Astrocyte (in vitro differentiated cells and primary cell): Measurements from ENCODE around the gene RNF7. TPM values are rescaled to one million over a fixed set of nuclear protein-coding genes. Genes with fewer than 3 reads are reported as not detected.

Experiments
- DNase-seq: peaks from one replicate; pipeline ENCODE4 v3.0.0-alpha.2; 2010; ENCODE audit warnings: low read depth
- FAIRE-seq: peaks from 2 replicates; lab custom pipeline; 2011; peaks lifted over from hg19 to GRCh38; lab: Jason Lieb, UNC
- H2AFZ ChIP-seq: 2 replicates; pipeline ENCODE4 v1.6.0; 2012; ENCODE audit warnings: low read depth, low read length, inconsistent platforms
- H3K27ac ChIP-seq: 2 replicates; pipeline ENCODE4 v1.5.1; 2011; ENCODE audit warnings: low read depth, low read length, inconsistent platforms
- H3K27me3 ChIP-seq: 2 replicates; pipeline ENCODE4 v1.6.0; 2011; ENCODE audit warnings: low read length, inconsistent platforms; ENCODE audit not compliant: insufficient read depth
- H3K36me3 ChIP-seq: 2 replicates; pipeline ENCODE4 v1.5.1; 2011; ENCODE audit warnings: low read length, inconsistent platforms; ENCODE audit not compliant: insufficient read depth
- H3K4me1 ChIP-seq: 2 replicates; pipeline ENCODE4 v1.5.1; 2011; ENCODE audit warnings: low read length, inconsistent platforms; ENCODE audit not compliant: insufficient read depth
- H3K4me2 ChIP-seq: 2 replicates; pipeline ENCODE4 v1.6.0; 2012; ENCODE audit warnings: low read length, inconsistent platforms
- H3K4me3 ChIP-seq: 2 replicates; pipeline ENCODE4 v1.5.1; 2011; ENCODE audit warnings: low read depth, mild to moderate bottlenecking, low read length, inconsistent platforms; ENCODE audit not compliant: insufficient read depth
- H3K79me2 ChIP-seq: 2 replicates; pipeline ENCODE4 v1.6.0; 2012; ENCODE audit warnings: mild to moderate bottlenecking, low read length, inconsistent platforms; ENCODE audit not compliant: insufficient read depth
- H3K9ac ChIP-seq: 2 replicates; pipeline ENCODE4 v1.6.0; 2012; ENCODE audit warnings: mild to moderate bottlenecking, low read length, inconsistent platforms
- H3K9me3 ChIP-seq: 2 replicates; pipeline ENCODE4 v1.5.1; 2012; ENCODE audit warnings: low read depth, mild to moderate bottlenecking, low read length, inconsistent platforms; ENCODE audit not compliant: insufficient read depth
- H4K20me1 ChIP-seq: 2 replicates; pipeline ENCODE4 v1.6.0; 2012; ENCODE audit warnings: low read length, inconsistent platforms; ENCODE audit not compliant: insufficient read depth
- H3K27ac Mint-ChIP-seq: one replicate; pipeline ENCODE4 v1.8.0; 2021; ENCODE audit warnings: mild to moderate bottlenecking, mixed read lengths; ENCODE audit not compliant: unreplicated experiment
- H3K27me3 Mint-ChIP-seq: one replicate; pipeline ENCODE4 v1.8.0; 2021; ENCODE audit warnings: low read depth, mixed read lengths; ENCODE audit not compliant: unreplicated experiment
- H3K36me3 Mint-ChIP-seq: one replicate; pipeline ENCODE4 v1.8.0; 2021; ENCODE audit warnings: low read depth, mixed read lengths; ENCODE audit not compliant: unreplicated experiment
- H3K4me1 Mint-ChIP-seq: one replicate; pipeline ENCODE4 v1.8.0; 2021; ENCODE audit warnings: low read depth, mixed read lengths; ENCODE audit not compliant: unreplicated experiment
- H3K4me3 Mint-ChIP-seq: one replicate; pipeline ENCODE4 v1.8.0; 2021; ENCODE audit warnings: mild to moderate bottlenecking, moderate library complexity, mixed read lengths; ENCODE audit not compliant: unreplicated experiment
- H3K9me3 Mint-ChIP-seq: one replicate; pipeline ENCODE4 v1.8.0; 2021; ENCODE audit warnings: mild to moderate bottlenecking, mixed read lengths; ENCODE audit not compliant: unreplicated experiment
- CTCF ChIP-seq: IDR thresholded peaks from 2 replicates; pipeline ENCODE4 v1.5.1; 2011; ENCODE audit warnings: low read depth, mild to moderate bottlenecking, inconsistent platforms, low read length, moderate library complexity; ENCODE audit not compliant: insufficient read depth
- EZH2 ChIP-seq: IDR thresholded peaks from 2 replicates; pipeline ENCODE4 v1.6.1; 2012; ENCODE audit warnings: mild to moderate bottlenecking, low read length, inconsistent platforms; ENCODE audit not compliant: insufficient read depth
- total RNA-seq: library from RNA; stranded (reverse); gene quantifications from 2 replicates; pipeline ENCODE4 v1.2.1, GENCODE V29; 2021

Gene RNF7
- total RNA-seq, 1 donor from 2014 or later: 168 TPM

DNA sequence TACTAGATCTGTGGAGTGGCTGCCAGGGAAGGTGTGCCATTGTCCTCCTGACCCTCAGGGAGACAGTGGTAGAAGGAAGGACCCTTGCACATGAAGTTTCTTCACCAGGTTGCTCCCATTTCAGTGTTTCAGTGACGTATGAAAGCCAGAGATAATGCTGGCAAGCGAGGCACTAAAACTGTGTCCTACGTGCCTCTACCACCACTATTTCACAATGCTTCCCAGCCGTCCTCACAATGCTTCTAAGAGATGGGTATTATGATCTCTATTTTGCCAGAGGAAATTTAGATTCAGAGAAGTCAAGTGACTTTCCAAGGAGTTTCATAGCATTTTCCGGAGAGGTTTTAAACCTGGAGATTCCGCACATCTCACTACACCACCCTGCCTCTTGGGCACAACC is 28.0 kb upstream of the RNF7 start:
- no peak for FAIRE-seq
- DNase-seq: no peak
- Histone ChIP-seq H3K4me2 (no peak overlapping the region), H4K20me1 (no peaks in the 10 kb centered on the region), H3K27ac (no peak overlapping the region), H3K9me3 (no peaks in the 10 kb centered on the region), H2AFZ (no peak overlapping the region), H3K4me1 (peaks cover 19% of the 10 kb centered on the region), H3K79me2 (no peaks in the 10 kb centered on the region), H3K9ac (no peak overlapping the region), H3K36me3 (no peaks in the 10 kb centered on the region), H3K27me3 (no peaks in the 10 kb centered on the region), H3K4me3 (no peak overlapping the region)
- Mint-ChIP-seq H3K36me3 (no peaks in the 10 kb centered on the region), H3K27me3 (peaks cover 4% of the 10 kb centered on the region), H3K9me3 (no peaks in the 10 kb centered on the region), H3K27ac (no peak overlapping the region), H3K4me1 (peaks cover 4% of the 10 kb centered on the region), H3K4me3 (no peak overlapping the region)
- TF ChIP-seq CTCF (no peak), EZH2 (no peak)

DNA sequence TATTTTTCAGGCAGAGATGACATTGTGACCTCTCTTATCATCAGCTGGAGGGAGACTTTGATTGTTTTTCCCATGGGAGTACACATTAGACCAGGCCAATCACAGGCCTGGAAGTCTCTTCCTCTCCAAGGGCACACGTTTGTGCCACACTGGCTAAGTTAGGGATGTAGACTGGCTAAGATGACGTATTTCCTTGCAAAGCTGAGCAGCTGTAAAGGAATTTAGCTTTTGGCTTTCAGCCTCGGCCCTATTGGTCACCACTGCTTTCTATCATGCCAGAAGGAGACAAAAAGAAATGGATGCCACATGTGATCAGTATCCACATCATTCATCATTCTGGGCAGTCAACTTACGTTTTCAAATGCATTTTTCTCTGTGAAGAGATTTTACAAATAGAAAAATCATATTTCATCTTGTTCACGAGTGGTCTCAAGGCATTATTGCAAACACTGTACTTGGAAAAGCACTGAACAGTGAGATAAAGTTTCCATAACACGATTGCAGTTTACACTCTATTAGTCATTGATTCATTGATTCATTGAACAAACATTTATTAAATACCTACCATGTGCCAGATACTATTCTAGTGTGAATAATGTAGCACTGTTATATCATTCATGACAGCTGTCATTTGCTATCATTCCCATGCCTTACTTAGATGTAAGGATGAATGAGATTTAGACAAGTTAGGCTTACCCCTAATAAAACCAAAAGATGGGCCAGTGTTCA is 27.0 kb upstream of the RNF7 start:
- H3K27ac Mint-ChIP-seq: no peak overlapping the region
- H3K9ac ChIP-seq: no peak overlapping the region
- DNase-seq: peak; percentile 91

More for the DNA sequence above, 27.0 kb upstream of the RNF7 start:
- Histone ChIP-seq H3K9me3 (no peaks in the 10 kb centered on the region), H3K27me3 (no peaks in the 10 kb centered on the region), H3K4me1 (peaks cover 19% of the 10 kb centered on the region), H2AFZ (peak overlapping the region; percentile 63), H3K4me2 (no peak overlapping the region), H3K4me3 (no peak overlapping the region), H3K79me2 (no peaks in the 10 kb centered on the region), H3K36me3 (no peaks in the 10 kb centered on the region), H4K20me1 (no peaks in the 10 kb centered on the region), H3K27ac (peak overlapping the region; percentile 16)
- peaks cover 4% of the 10 kb centered on the region for H3K27me3 Mint-ChIP-seq
- no peaks in the 10 kb centered on the region for H3K36me3 Mint-ChIP-seq
- H3K9me3 Mint-ChIP-seq: no peaks in the 10 kb centered on the region
- peak; percentile 52 for FAIRE-seq
- TF ChIP-seq CTCF (no peak), EZH2 (no peak)
- peaks cover 4% of the 10 kb centered on the region for H3K4me1 Mint-ChIP-seq
- no peak overlapping the region for H3K4me3 Mint-ChIP-seq
